ENCODE data around the gene IL12RB2. TPM values are rescaled to one million over a fixed set of nuclear protein-coding genes. Genes with fewer than 3 reads are reported as not detected.

The IL12RB2 gene
- total and polyA plus RNA-seq, 7 donors = 0.13 to 9.5 (median 3.3) TPM

- H3K27me3 ChIP-seq (ENCODE audit: insufficient read depth in 3 of 3, low read length in 2 of 3) = peaks cover 0 to 2% (median 0%) of the 10 kb centered on the region in 3 donors
- intact Hi-C loops (cut with DNase I) = loop anchor here in 1 of 2 donors (10.0 kb wide), 1 partner anchor 69 kb away; no protein-coding TSS in a partner anchor
- DNase-seq = no peak
- no peak for ATAC-seq
- no peaks in the 10 kb centered on the region for H3K36me3 ChIP-seq (ENCODE audit: insufficient read depth in 1 of 2, low read depth in 1 of 2)
- WGBS, 3 donors = 74 to 83% (median 77%) methylated on average over 3 of the region's 3 CpGs
- H3K4me3 ChIP-seq = no peak overlapping the region
- TF ChIP-seq CTCF (IDR thresholded peaks at IDR 0.05) = no peak
- H3K27ac ChIP-seq = no peak overlapping the region
- no peaks in the 10 kb centered on the region for H3K9me3 ChIP-seq
- no peaks in the 10 kb centered on the region for H3K4me1 ChIP-seq
These were observed 3.6 kb upstream of the IL12RB2 start for GRCh38 chr1:67304023-67304422.

GRCh38 chr1:67306547-67306946 lies 1.1 kb upstream of the IL12RB2 start:
- intact Hi-C loops (cut with DNase I) = loop anchor here in 1 of 2 donors (10.0 kb wide), 1 partner anchor 72 kb away; no protein-coding TSS in a partner anchor

DNA sequence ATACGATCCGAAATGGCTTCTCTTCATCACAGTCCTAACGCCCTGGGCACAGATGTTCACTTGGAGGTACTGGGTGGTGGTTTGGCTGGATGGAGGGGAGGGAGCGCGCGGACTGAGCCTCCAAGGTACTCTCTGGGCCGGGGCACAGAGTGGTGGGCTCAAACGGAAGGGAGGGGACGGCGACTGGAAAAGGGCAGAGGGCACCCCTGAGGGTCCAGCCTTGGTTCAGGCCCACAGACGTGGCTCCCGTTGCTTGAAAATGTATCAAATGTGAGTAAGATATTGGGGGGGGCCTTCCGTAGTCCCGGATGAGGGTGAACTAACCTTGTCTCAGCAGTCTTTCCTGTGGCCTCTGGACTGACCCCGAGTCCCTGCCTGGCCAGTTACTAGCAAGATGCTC lies 463 bp downstream of the IL12RB2 start:
- Histone ChIP-seq H3K9me3 (no peaks in the 10 kb centered on the region), H3K4me3 (peak overlapping the region; percentile 72), H3K4me1 (no peaks in the 10 kb centered on the region), H3K27ac (peak overlapping the region; percentile 60), H3K36me3 (ENCODE audit: insufficient read depth in 1 of 2, low read depth in 1 of 2) (no peaks in the 10 kb centered on the region), H3K27me3 (ENCODE audit: insufficient read depth in 3 of 3, low read length in 2 of 3) (peaks cover 0 to 2% (median 0%) of the 10 kb centered on the region in 3 donors)
- no peak for TF ChIP-seq CTCF (IDR thresholded peaks at IDR 0.05)
- 27 to 31% (median 31%) methylated on average over 15 of the region's 15 CpGs for WGBS, 3 donors
- intact Hi-C loops (cut with DNase I) = loop anchor here in 1 of 2 donors (10.0 kb wide), 1 partner anchor 73 kb away; no protein-coding TSS in a partner anchor
- DNase-seq (no peak), ATAC-seq (peak in 3 of 4 donors; percentile 23 to 51 (median 41))

More at GRCh38 chr1:67306547-67306946, 1.1 kb upstream of the IL12RB2 start:
- Histone ChIP-seq H3K9me3 (no peaks in the 10 kb centered on the region), H3K36me3 (ENCODE audit: insufficient read depth in 1 of 2, low read depth in 1 of 2) (no peaks in the 10 kb centered on the region), H3K4me1 (no peaks in the 10 kb centered on the region), H3K4me3 (no peak overlapping the region), H3K27me3 (ENCODE audit: insufficient read depth in 3 of 3, low read length in 2 of 3) (peaks cover 0 to 2% (median 0%) of the 10 kb centered on the region in 3 donors), H3K27ac (no peak overlapping the region)
- DNase-seq (no peak), ATAC-seq (no peak)
- 90 to 94% (median 91%) methylated on average over 7 of the region's 7 CpGs for WGBS, 3 donors
- TF ChIP-seq CTCF (IDR thresholded peaks at IDR 0.05) = no peak

GRCh38 chr1:67312615-67313014 lies 4.9 kb downstream of the IL12RB2 start:
- H3K9me3 ChIP-seq = no peaks in the 10 kb centered on the region
- no peak overlapping the region for H3K4me3 ChIP-seq
- H3K27me3 ChIP-seq (ENCODE audit: insufficient read depth in 3 of 3, low read length in 2 of 3) = no peaks in the 10 kb centered on the region
- H3K27ac ChIP-seq = peak overlapping the region; percentile 48
- peaks cover 22% of the 10 kb centered on the region for H3K4me1 ChIP-seq
- ATAC-seq (no peak), DNase-seq (no peak)
- whole genome bisulfite sequencing, 3 donors = 47 to 75% (median 58%) methylated on average over 2 of the region's 2 CpGs
- no peaks in the 10 kb centered on the region for H3K36me3 ChIP-seq (ENCODE audit: insufficient read depth in 1 of 2, low read depth in 1 of 2)
- TF ChIP-seq CTCF (IDR thresholded peaks at IDR 0.05) = no peak
- intact Hi-C loops (cut with DNase I) = no loop called here
